D721Med (cell line): ENCODE results near the gene ETFA.

Experiments used
- DNase-seq: peaks from one replicate; pipeline ENCODE4 v3.0.0; 2011; ENCODE audit warnings: low spot score; ENCODE audit not compliant: insufficient read length
- FAIRE-seq: peaks from 2 replicates; lab custom pipeline; 2011; peaks lifted over from hg19 to GRCh38; lab: Jason Lieb, UNC
- TF ChIP-seq, protein P1 (sequence below): IDR thresholded peaks from 2 replicates; pipeline ENCODE4 v1.5.1; 2012; ENCODE audit warnings: mild to moderate bottlenecking, control low read depth; ENCODE audit not compliant: insufficient read depth; ENCODE audit errors: missing control alignments

ETFA gene

DNA sequence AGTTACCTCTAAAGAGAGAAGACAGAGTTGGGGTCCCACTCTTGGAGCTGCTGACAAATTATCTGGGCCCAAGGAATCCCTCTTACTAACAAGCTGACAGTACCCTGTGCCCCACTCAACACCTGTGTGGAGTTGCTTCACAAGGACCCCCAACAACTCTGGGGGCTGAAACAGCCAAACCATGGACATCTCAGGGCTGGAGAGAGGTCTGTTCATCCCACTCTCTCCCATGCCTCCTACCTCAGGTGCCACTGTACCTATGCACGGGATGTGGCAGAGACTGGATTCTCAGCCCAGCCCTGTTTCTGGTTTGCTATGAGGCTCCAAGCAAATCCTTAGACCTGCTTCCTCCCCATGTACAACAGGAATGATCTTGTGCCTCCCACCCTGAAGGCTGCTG lies 101.7 kb downstream of the ETFA start:
- TF ChIP-seq, protein P1, sequence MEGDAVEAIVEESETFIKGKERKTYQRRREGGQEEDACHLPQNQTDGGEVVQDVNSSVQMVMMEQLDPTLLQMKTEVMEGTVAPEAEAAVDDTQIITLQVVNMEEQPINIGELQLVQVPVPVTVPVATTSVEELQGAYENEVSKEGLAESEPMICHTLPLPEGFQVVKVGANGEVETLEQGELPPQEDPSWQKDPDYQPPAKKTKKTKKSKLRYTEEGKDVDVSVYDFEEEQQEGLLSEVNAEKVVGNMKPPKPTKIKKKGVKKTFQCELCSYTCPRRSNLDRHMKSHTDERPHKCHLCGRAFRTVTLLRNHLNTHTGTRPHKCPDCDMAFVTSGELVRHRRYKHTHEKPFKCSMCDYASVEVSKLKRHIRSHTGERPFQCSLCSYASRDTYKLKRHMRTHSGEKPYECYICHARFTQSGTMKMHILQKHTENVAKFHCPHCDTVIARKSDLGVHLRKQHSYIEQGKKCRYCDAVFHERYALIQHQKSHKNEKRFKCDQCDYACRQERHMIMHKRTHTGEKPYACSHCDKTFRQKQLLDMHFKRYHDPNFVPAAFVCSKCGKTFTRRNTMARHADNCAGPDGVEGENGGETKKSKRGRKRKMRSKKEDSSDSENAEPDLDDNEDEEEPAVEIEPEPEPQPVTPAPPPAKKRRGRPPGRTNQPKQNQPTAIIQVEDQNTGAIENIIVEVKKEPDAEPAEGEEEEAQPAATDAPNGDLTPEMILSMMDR = no peak
- FAIRE-seq = no peak
- DNase-seq = no peak

DNA sequence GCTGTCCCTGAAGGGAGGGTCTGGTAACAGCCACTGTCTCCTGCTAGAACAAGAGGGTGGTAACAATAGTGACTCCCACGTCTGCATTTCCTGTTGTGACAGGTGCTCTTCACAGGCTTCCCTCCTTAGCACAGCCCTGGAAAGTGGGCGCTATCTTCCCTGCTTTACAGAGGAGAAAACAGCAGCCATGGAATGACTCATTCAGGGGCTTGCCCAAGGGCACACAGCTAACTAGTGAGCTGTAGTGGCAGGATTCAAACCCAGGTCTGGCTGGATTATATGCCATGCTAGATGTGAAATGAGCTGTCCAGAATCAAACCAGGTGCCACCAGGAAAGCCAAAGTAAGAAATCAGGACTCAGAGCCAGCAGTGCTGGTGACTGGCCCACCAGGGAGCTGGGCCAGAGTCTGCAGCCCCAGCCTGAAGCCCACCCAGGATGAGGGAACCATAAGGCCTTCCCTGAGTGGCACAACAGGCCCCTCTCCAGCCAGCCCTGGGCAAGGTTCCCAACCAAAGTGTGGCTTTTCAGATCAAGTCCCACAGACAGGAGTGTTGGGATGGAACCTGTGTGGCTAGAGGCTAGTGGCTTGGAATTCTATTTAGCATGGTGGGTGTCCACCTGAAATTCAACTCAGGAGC lies 102.4 kb downstream of the ETFA start:
- TF ChIP-seq, protein P1 = no peak
- FAIRE-seq = no peak
- no peak for DNase-seq

DNA sequence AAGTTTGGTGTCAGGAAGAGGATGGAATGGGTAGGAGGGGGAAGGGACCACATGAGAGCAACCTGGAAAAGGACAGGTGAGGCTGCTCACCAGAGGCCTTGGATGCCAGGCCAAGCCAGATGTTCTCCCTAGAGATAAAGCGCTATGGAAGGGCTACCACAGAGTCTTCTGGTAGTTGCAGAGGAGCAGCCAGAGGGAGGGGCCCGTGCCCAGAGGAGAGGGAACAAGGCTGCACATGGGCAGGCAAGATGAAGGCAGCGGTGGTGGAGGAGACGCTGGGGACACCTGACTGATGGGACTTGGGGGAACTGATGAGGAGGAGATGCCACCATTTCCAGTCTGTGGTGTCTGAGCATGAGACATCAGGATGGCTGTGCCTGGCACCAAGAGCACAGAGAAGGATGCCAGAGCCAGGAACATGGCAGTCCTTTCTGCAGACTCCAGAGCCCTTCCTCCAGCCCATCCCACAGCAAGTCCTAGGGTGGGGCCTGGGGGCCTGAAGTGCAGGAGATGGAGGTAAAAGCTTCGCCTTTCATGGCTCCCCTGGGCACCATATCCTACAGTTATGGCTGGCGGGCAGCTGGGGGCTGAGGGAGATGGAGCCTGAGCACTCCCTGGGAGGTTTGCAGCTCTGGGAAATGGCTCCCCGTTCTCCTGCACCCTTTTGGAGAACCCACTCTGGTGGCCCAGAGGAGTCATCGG lies 103.0 kb downstream of the ETFA start:
- no peak for FAIRE-seq
- TF ChIP-seq, protein P1 = no peak
- no peak for DNase-seq

DNA sequence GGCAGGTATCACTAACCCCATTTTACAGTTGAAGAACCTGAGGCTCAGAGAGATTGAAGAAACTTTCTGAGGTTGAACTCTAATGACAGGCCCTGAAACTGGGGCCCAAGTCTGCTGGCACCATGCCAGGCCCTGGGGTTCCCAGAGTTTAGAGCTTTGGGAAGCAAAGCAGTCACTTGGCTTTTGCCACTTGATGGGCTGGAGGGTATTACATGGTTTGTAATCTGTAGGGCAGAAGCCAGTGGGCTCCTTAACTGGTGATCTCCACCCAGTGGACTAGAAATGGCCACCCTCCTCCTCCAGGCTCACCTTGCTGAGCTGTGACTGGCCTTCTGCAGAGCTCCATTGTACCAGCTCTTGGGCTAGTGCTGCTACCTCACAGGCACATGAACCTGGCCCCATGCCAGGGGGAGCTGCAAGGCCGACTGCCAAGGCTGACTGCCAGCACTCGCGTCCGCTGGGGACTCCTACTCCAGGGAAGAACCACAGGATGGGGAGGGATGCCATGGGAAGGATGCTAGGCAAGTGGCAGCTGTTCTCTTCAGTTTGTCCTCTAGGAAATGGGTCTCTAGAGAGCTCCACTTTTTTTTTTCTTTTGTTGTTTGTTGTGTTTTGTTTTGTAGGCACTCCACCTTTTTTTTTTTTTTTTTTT lies 104.8 kb downstream of the ETFA start:
- DNase-seq (no peak), FAIRE-seq (no peak)
- TF ChIP-seq, protein P1 = no peak

DNA sequence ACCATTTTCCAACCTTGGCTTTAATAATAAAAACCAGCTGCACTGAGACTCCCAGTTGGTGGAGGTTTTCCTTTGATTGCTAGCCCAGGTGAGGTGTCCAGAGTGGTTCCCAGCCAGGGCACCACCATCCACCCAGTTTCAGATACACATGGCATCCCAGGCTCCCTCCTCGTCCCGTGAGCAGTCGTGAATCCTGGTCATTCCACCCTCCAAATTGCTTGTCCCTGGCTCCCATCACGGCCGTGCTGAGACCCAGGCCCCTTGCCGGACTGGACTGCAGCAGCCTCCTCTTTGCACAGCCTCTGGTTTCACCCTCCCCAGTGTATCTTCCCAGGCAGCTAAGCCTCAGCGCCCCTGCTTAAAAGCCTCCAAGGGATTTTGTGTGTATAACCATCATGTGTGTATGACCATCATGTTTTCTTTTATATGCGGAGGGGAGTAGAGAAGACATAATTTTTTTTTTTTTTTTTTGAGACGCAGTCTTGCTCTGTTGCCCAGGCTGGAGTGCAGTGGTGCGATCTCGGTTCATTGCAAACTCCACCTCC lies 106.3 kb downstream of the ETFA start:
- TF ChIP-seq, protein P1 = no peak
- no peak for FAIRE-seq
- DNase-seq = no peak

DNA sequence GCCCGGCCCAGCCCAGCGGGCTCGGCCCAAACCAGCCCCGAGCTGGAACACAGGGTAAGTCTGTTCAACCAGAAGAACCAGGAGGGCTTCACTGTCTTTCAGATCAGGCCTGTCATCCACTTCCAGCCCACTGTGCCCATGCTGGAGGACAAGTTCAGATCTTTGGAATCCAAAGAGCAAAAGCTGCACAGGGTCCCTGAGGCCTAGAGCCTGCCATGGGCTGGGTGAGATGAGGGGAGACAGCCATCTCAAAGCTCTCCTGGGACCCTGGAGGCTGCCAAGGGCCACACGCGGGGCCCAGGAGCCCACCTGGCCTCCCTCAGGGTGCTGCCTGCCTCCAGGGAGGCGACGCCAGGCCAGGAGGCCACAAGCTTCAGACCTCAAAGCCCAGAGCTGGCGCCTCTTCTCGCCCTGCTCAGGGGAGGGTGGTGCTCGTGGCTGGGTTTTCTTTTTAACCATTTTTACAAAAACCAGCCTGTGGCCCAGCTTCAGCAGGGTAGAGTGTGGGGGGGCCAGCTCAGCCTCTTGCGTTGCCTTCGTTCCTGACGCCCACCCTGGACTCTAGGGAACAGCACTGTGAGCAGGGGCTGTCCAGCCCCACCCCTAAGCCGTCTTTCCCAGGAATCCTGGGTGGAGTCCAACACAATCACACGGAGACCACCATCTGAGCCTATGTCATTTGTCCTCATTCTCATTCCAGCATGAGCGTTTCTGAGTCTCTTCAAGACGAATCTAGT lies 107.0 kb downstream of the ETFA start:
- DNase-seq (no peak), FAIRE-seq (no peak)
- TF ChIP-seq, protein P1 = no peak
